ENCODE results near the gene LRCOL1.
A peak's percentile ranks its signal among the peaks of the same experiment; 100 is the strongest.

The LRCOL1 gene

GRCh38 chr12:132566516-132567131 is 43.8 kb downstream of the LRCOL1 start:
- no peak for DNase-seq (ENCODE audit: low read depth, low spot score)

- no peak for DNase-seq (ENCODE audit: low read depth, low spot score)
Measured at GRCh38 chr12:132565365-132565764, 45.0 kb downstream of the LRCOL1 start.

- DNase-seq (ENCODE audit: low read depth, low spot score): no peak
Measured at GRCh38 chr12:132563911-132564310, 46.5 kb downstream of the LRCOL1 start.

- no peak for DNase-seq (ENCODE audit: low read depth, low spot score)
Measured at GRCh38 chr12:132562489-132563021, 47.8 kb downstream of the LRCOL1 start.

- no peak for DNase-seq (ENCODE audit: low read depth, low spot score)
Measured at GRCh38 chr12:132561427-132562156, 48.8 kb downstream of the LRCOL1 start.

GRCh38 chr12:132560614-132561426 is 49.6 kb downstream of the LRCOL1 start:
- peak; percentile 38 for DNase-seq (ENCODE audit: low read depth, low spot score)

- no peak for DNase-seq (ENCODE audit: low read depth, low spot score)
Measured at GRCh38 chr12:132560364-132560613, 50.1 kb downstream of the LRCOL1 start.

GRCh38 chr12:132559652-132560363 is 50.6 kb downstream of the LRCOL1 start:
- no peak for DNase-seq (ENCODE audit: low read depth, low spot score)

GRCh38 chr12:132558861-132559623 is 51.3 kb downstream of the LRCOL1 start:
- no peak for DNase-seq (ENCODE audit: low read depth, low spot score)

- no peak for DNase-seq (ENCODE audit: low read depth, low spot score)
Measured at GRCh38 chr12:132558042-132558856, 52.1 kb downstream of the LRCOL1 start.

GRCh38 chr12:132557291-132558015 is 52.9 kb downstream of the LRCOL1 start:
- no peak for DNase-seq (ENCODE audit: low read depth, low spot score)

- no peak for DNase-seq (ENCODE audit: low read depth, low spot score)
Measured at GRCh38 chr12:132556801-132557200, 53.6 kb downstream of the LRCOL1 start.

- no peak for DNase-seq (ENCODE audit: low read depth, low spot score)
Measured at GRCh38 chr12:132556216-132556615, 54.2 kb downstream of the LRCOL1 start.

- no peak for DNase-seq (ENCODE audit: low read depth, low spot score)
Measured at GRCh38 chr12:132555686-132556085, 54.7 kb downstream of the LRCOL1 start.

- DNase-seq (ENCODE audit: low read depth, low spot score): no peak
Measured at GRCh38 chr12:132554845-132555630, 55.3 kb downstream of the LRCOL1 start.
